ENCODE results near the gene ECHS1.

ECHS1 gene

GRCh38 chr10:133342942-133343341 is 30.2 kb downstream of the ECHS1 start:
- in situ Hi-C loops (cut with MboI; ENCODE audit: low sequenced_read_pairs, unreplicated experiment), result no loop called here
- no peak for DNase-seq (ENCODE audit: low spot score)
- no peak for TF ChIP-seq CTCF (IDR thresholded peaks at IDR 0.05; ENCODE audit: borderline replicate concordance, control extremely low read depth, extremely low read depth, insufficient read depth, missing control alignments)

- TF ChIP-seq CTCF (IDR thresholded peaks at IDR 0.05; ENCODE audit: borderline replicate concordance, control extremely low read depth, extremely low read depth, insufficient read depth, missing control alignments), result no peak
- in situ Hi-C loops (cut with MboI; ENCODE audit: low sequenced_read_pairs, unreplicated experiment), result no loop called here
- DNase-seq (ENCODE audit: low spot score), result no peak
Measured at GRCh38 chr10:133341983-133342382, 31.2 kb downstream of the ECHS1 start.

- TF ChIP-seq CTCF (IDR thresholded peaks at IDR 0.05; ENCODE audit: borderline replicate concordance, control extremely low read depth, extremely low read depth, insufficient read depth, missing control alignments), result no peak
Measured at GRCh38 chr10:133339708-133340380, 33.3 kb downstream of the ECHS1 start.

GRCh38 chr10:133338080-133339071 is 34.8 kb downstream of the ECHS1 start:
- in situ Hi-C loops (cut with MboI; ENCODE audit: low sequenced_read_pairs, unreplicated experiment), result no loop called here
- no peak for TF ChIP-seq CTCF (IDR thresholded peaks at IDR 0.05; ENCODE audit: borderline replicate concordance, control extremely low read depth, extremely low read depth, insufficient read depth, missing control alignments)
- no peak for DNase-seq (ENCODE audit: low spot score)

More at GRCh38 chr10:133339708-133340380, 33.3 kb downstream of the ECHS1 start:
- in situ Hi-C loops (cut with MboI; ENCODE audit: low sequenced_read_pairs, unreplicated experiment), result no loop called here
- DNase-seq (ENCODE audit: low spot score), result no peak

- in situ Hi-C loops (cut with MboI; ENCODE audit: low sequenced_read_pairs, unreplicated experiment), result no loop called here
Measured at GRCh38 chr10:133337370-133337725, 35.8 kb downstream of the ECHS1 start.

More at GRCh38 chr10:133337370-133337725, 35.8 kb downstream of the ECHS1 start:
- no peak for TF ChIP-seq CTCF (IDR thresholded peaks at IDR 0.05; ENCODE audit: borderline replicate concordance, control extremely low read depth, extremely low read depth, insufficient read depth, missing control alignments)
- DNase-seq (ENCODE audit: low spot score), result no peak

Data from GM13976 (cell line).